Naive thymus-derived CD4-positive, alpha-beta T cell (primary cell): ENCODE measurements around the gene PDCL2. TPM values are rescaled to one million over a fixed set of nuclear protein-coding genes. Genes with fewer than 3 reads are reported as not detected.

Experiments
- ATAC-seq: fragments of 150-1000 bp; cut with Tn5 transposase; 2 replicates; pipeline ENCODE4 v1.10.0; 2021; ENCODE audit warnings: mild to moderate bottlenecking, moderate library complexity
- CTCF ChIA-PET: fragments of 350-600 bp; sonication (Branson Sonifier 250); formaldehyde crosslinking; loops from one replicate; lab custom pipeline; 2021; ENCODE audit warnings: antibody characterized with exemption; lab: Charles Lee
- POLR2A ChIA-PET: fragments of 350-600 bp; sonication (Branson Sonifier 250); formaldehyde crosslinking; loops from one replicate; lab custom pipeline; 2021; ENCODE audit warnings: antibody characterized with exemption, inconsistent platforms; lab: Charles Lee
- DNase-seq, 9 donors: peaks; one replicate each; pipeline versions ENCODE4 v3.0.0 to v3.0.0-alpha.2; 2020 to 2022; ENCODE audit warnings: mixed read lengths in 1 of 9
- H3K27ac ChIP-seq: one replicate; pipeline ENCODE4 v1.7.0; 2013; ENCODE audit warnings: mild to moderate bottlenecking, low read depth, low read length, moderate library complexity
- H3K27me3 ChIP-seq, 2 donors: one replicate each; pipeline ENCODE4 v1.7.0; 2013; ENCODE audit warnings: low read length in 2 of 2, mild to moderate bottlenecking in 2 of 2, moderate library complexity in 2 of 2; ENCODE audit not compliant: control insufficient read depth in 2 of 2, insufficient read depth in 2 of 2
- H3K36me3 ChIP-seq, 3 experiments: 1 replicate in 2 of 3; 2 replicates in 1 of 3; pipeline ENCODE4 v1.7.0; 2013; ENCODE audit warnings: low read length in 3 of 3, mild to moderate bottlenecking in 3 of 3, moderate library complexity in 1 of 3; ENCODE audit not compliant: insufficient read depth in 3 of 3, control insufficient read depth in 2 of 3
- H3K4me1 ChIP-seq, 2 donors: one replicate each; pipeline ENCODE4 v1.7.0; 2013; ENCODE audit warnings: low read length in 2 of 2, mild to moderate bottlenecking in 2 of 2, moderate library complexity in 1 of 2; ENCODE audit not compliant: control insufficient read depth in 2 of 2, insufficient read depth in 2 of 2
- H3K4me3 ChIP-seq: 2 replicates; pipeline ENCODE4 v1.7.0; 2013; ENCODE audit warnings: mild to moderate bottlenecking, low read length
- H3K9me3 ChIP-seq, 3 experiments: 1 replicate in 2 of 3; 2 replicates in 1 of 3; pipeline ENCODE4 v1.7.0; 2013; ENCODE audit warnings: low read length in 3 of 3; ENCODE audit not compliant: control insufficient read depth in 2 of 3
- H3K27ac Mint-ChIP-seq, 9 donors: one replicate each; pipeline ENCODE4 v1.8.0; 2020 to 2022; ENCODE audit warnings: mixed read lengths in 9 of 9, mild to moderate bottlenecking in 8 of 9, moderate library complexity in 5 of 9, inconsistent platforms in 2 of 9
- H3K27me3 Mint-ChIP-seq, 5 donors: one replicate each; pipeline ENCODE4 v1.8.0; 2021 to 2022; ENCODE audit warnings: mixed read lengths in 5 of 5, mild to moderate bottlenecking in 1 of 5
- H3K36me3 Mint-ChIP-seq, 5 donors: one replicate each; pipeline ENCODE4 v1.8.0; 2020 to 2022; ENCODE audit warnings: mixed read lengths in 5 of 5, mild to moderate bottlenecking in 3 of 5, inconsistent platforms in 1 of 5
- H3K4me1 Mint-ChIP-seq, 7 donors: one replicate each; pipeline ENCODE4 v1.8.0; 2020 to 2022; ENCODE audit warnings: mixed read lengths in 7 of 7, mild to moderate bottlenecking in 3 of 7, inconsistent platforms in 1 of 7
- H3K4me3 Mint-ChIP-seq, 10 donors: one replicate each; pipeline ENCODE4 v1.8.0; 2020 to 2022; ENCODE audit warnings: mild to moderate bottlenecking in 10 of 10, mixed read lengths in 10 of 10, moderate library complexity in 6 of 10, inconsistent platforms in 2 of 10
- H3K9me3 Mint-ChIP-seq, 11 donors: one replicate each; pipeline ENCODE4 v1.8.0; 2020 to 2022; ENCODE audit warnings: mixed read lengths in 11 of 11, mild to moderate bottlenecking in 4 of 11, inconsistent platforms in 1 of 11, moderate library complexity in 1 of 11
- intact Hi-C, 2 donors: fragments of 100-400 bp; cut with micrococcal nuclease; formaldehyde crosslinking; loops; one replicate each; pipeline ENCODE4 v1.15.1; 2023
- polyA plus RNA-seq, 2 donors: library from polyadenylated mRNA; unstranded; fragments of 300-500 nt; fragmentation: Illumina TruSeq; gene quantifications; one replicate each; pipeline ENCODE4 v1.2.3, GENCODE V29; 2021
- total RNA-seq, 6 experiments: library from RNA in 5 of 6; stranded (reverse) in 5 of 6; gene quantifications; 1 replicate in 5 of 6; 2 replicates in 1 of 6; pipeline ENCODE4 v1.2.3 and lab custom pipeline; 2021 to 2026

Gene PDCL2
- total and polyA plus RNA-seq, 7 experiments from 2014 or later = not detected

DNA sequence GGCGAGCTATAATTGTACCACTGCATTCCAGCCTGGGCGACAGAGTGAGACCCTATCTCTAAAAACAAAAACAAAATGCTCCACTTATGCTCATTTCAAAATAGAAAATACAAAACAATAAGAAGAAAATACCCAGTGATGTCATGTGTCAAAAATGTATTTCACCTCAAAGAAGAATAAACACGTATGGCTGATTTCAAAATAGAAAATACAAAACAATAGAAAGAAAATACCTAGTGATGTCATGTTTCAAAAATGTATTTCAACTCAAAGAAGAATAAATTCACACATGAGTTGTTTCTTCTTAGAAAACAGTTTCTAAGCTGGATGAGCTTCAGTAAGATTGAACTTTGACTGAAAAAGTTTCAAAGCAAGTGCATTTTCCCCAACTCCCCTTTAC is 20.3 kb upstream of the PDCL2 start:
- CTCF ChIA-PET = no interaction called here
- no peak overlapping the region for H3K4me3 Mint-ChIP-seq
- Histone ChIP-seq H3K27ac (no peak overlapping the region), H3K4me3 (no peak overlapping the region), H3K9me3 (no peaks in the 10 kb centered on the region), H3K4me1 (no peaks in the 10 kb centered on the region), H3K27me3 (no peaks in the 10 kb centered on the region), H3K36me3 (no peaks in the 10 kb centered on the region)
- peaks cover 0 to 2% (median 0%) of the 10 kb centered on the region in 7 donors for H3K4me1 Mint-ChIP-seq
- POLR2A ChIA-PET = no interaction called here
- peaks cover 0 to under 1% (median 0%) of the 10 kb centered on the region in 5 donors for H3K36me3 Mint-ChIP-seq
- no peak overlapping the region for H3K27ac Mint-ChIP-seq
- ATAC-seq = no peak
- intact Hi-C loops = no loop called here
- H3K9me3 Mint-ChIP-seq = no peaks in the 10 kb centered on the region
- peaks cover 0 to 16% (median 9%) of the 10 kb centered on the region in 5 donors for H3K27me3 Mint-ChIP-seq
- DNase-seq = no peak

DNA sequence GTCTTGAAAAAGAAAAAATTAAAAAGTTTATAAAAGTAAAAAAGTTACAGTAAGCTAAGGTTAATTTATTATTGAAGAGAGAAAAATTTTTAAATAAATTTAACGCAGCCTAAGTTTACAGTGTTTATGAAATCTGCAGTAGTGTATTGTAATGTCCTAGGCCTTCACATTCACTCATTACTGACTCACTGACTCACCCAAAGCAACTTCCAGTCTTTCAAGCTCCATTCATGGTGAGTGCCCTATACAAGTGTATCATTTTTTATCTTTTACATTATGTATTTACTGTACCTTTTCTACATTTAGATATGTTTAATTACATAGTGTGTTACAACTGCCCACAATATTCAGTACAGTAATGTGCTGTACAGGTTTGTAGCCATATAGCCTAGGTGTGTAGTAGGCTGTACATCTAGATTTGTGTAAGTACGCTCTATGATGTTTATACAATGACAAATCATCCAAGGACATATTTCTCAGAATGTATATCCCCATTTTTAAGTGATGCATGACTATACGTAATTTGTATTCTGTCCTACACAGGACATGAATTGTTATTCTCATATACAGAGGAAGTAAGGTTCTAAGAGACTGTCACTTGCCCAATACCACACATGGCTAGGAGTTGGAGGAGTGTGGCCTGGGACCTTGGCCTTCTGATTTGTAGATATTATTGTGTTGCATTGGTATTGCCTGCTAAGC is 19.5 kb upstream of the PDCL2 start:
- no peaks in the 10 kb centered on the region for H3K4me1 ChIP-seq
- no peak overlapping the region for H3K27ac ChIP-seq
- peaks cover 0 to 8% (median 1%) of the 10 kb centered on the region in 5 donors for H3K27me3 Mint-ChIP-seq
- H3K36me3 ChIP-seq = no peaks in the 10 kb centered on the region
- H3K4me1 Mint-ChIP-seq = peaks cover 0 to 2% (median 0%) of the 10 kb centered on the region in 7 donors
- POLR2A ChIA-PET = no interaction called here
- H3K27ac Mint-ChIP-seq = no peak overlapping the region
- DNase-seq (no peak), ATAC-seq (no peak)
- no peaks in the 10 kb centered on the region for H3K9me3 Mint-ChIP-seq
- no peak overlapping the region for H3K4me3 ChIP-seq
- H3K36me3 Mint-ChIP-seq = no peaks in the 10 kb centered on the region
- no peak overlapping the region for H3K4me3 Mint-ChIP-seq
- H3K27me3 ChIP-seq = no peaks in the 10 kb centered on the region
- H3K9me3 ChIP-seq = no peaks in the 10 kb centered on the region
- CTCF ChIA-PET = no interaction called here
- intact Hi-C loops = no loop called here

DNA sequence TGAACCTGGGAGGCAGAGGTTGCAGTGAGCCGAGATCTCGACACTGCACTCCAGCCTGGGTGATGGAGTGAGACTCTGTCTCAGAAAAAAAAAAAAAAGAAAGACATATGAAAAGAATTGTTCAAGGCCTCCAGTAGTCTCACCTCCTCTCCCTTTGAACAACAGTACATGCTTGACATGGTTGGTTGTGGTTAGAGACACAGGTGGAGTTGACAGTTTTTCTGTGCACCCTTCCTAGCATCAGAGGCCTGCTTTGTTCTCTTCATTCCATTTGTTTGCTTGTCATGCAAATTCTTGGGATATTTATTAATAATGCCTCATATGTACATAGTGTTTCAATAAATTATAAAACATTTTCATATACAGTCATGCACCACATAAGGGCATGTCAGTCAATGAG is 18.3 kb upstream of the PDCL2 start:
- CTCF ChIA-PET = no interaction called here
- Mint-ChIP-seq H3K9me3 (no peaks in the 10 kb centered on the region), H3K27me3 (peaks cover under 1 to 4% (median under 1%) of the 10 kb centered on the region in 5 donors), H3K4me3 (no peak overlapping the region), H3K27ac (no peak overlapping the region), H3K4me1 (peaks cover 0 to 2% (median 0%) of the 10 kb centered on the region in 7 donors), H3K36me3 (no peaks in the 10 kb centered on the region)
- no peaks in the 10 kb centered on the region for H3K4me1 ChIP-seq
- no peak for ATAC-seq
- H3K27ac ChIP-seq = no peak overlapping the region
- DNase-seq = no peak
- POLR2A ChIA-PET = no interaction called here
- intact Hi-C loops = no loop called here
- no peaks in the 10 kb centered on the region for H3K36me3 ChIP-seq
- no peaks in the 10 kb centered on the region for H3K27me3 ChIP-seq
- H3K9me3 ChIP-seq = no peaks in the 10 kb centered on the region
- H3K4me3 ChIP-seq = no peak overlapping the region

DNA sequence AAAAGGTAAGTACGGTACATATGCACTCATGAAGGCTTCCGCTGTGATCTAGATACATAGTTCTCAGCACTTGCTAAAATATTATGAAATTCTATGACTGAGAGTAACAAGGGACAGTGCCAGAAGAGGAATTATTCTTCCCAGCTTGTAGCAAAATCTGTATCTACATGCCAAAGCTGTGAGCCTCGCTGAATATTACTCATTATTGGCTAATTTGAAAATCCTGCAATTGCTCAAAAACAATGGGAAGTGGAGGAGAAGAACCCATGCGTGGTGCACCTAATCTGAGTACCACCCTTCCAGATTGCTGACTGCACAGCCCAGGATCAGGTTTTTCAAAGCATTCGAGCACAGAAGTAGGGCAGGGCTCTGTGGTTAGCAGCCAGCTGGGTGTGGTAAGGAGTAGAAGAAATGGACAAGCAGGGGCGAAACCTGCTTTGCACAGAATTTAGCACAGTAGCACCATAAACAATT is 17.4 kb upstream of the PDCL2 start:
- no peak overlapping the region for H3K4me3 Mint-ChIP-seq
- Histone ChIP-seq H3K36me3 (no peaks in the 10 kb centered on the region), H3K4me1 (no peaks in the 10 kb centered on the region), H3K9me3 (no peaks in the 10 kb centered on the region), H3K27me3 (no peaks in the 10 kb centered on the region), H3K27ac (no peak overlapping the region), H3K4me3 (no peak overlapping the region)
- ChIA-PET POLR2A (no interaction called here), CTCF (interaction anchor here (0.7 to 1.3 kb wide), 2 partner anchors 256 to 944 kb away, joined by 3 to 5 read pairs; no protein-coding TSS in a partner anchor)
- H3K9me3 Mint-ChIP-seq = no peaks in the 10 kb centered on the region
- intact Hi-C loops = no loop called here
- H3K27ac Mint-ChIP-seq = no peak overlapping the region
- peaks cover 0 to 9% (median 8%) of the 10 kb centered on the region in 5 donors for H3K27me3 Mint-ChIP-seq
- DNase-seq (no peak), ATAC-seq (no peak)
- H3K4me1 Mint-ChIP-seq = peaks cover 0 to 2% (median 0%) of the 10 kb centered on the region in 7 donors
- no peaks in the 10 kb centered on the region for H3K36me3 Mint-ChIP-seq

DNA sequence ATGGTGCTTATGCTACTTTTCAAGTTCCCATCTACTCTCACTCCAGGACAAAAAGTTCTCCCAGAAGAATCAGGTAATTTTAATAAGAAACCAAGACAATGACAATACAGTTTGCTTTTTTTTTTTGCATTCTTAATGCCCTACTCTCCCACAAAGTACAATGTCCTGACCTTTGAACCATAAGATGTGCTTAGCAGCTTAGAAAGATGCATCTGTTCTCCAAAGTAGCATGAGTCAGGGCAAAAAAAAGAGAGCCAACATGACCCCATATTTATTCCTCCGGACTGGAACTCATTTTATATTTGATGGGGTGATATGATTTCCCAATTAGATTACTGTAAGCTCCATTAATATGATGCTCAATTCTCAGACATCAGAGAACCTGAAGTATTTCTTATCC is 16.5 kb upstream of the PDCL2 start:
- no peak for ATAC-seq

DNA sequence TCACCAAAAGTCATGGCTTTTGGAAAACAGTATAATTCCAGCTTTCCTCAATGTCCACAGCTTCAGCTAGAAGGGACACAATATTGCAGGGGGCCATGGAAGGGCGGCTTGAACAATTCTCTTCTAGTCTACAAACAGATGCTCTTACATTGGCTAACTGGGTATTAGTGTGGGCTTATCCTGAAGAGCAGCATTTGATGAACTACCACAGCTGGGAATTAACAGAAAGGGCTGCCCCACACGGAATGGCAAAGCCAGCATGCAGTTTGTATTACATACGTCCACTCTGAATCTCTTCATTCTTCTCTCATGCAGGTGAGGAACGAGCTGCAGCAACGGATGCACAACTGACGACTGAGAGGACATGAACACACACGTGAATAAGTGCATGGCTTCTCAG is 13.0 kb upstream of the PDCL2 start:
- Histone ChIP-seq H3K9me3 (no peaks in the 10 kb centered on the region), H3K27ac (no peak overlapping the region), H3K27me3 (no peaks in the 10 kb centered on the region), H3K4me1 (no peaks in the 10 kb centered on the region), H3K36me3 (no peaks in the 10 kb centered on the region), H3K4me3 (no peak overlapping the region)
- H3K4me1 Mint-ChIP-seq = peaks cover 0 to 2% (median 0%) of the 10 kb centered on the region in 7 donors
- ATAC-seq (no peak), DNase-seq (no peak)
- intact Hi-C loops = no loop called here
- no peaks in the 10 kb centered on the region for H3K9me3 Mint-ChIP-seq
- H3K27me3 Mint-ChIP-seq = peaks cover 0 to 9% (median 8%) of the 10 kb centered on the region in 5 donors
- no peak overlapping the region for H3K27ac Mint-ChIP-seq
- ChIA-PET POLR2A (no interaction called here), CTCF (no interaction called here)
- no peaks in the 10 kb centered on the region for H3K36me3 Mint-ChIP-seq
- H3K4me3 Mint-ChIP-seq = no peak overlapping the region

More for the DNA sequence above, 16.5 kb upstream of the PDCL2 start:
- ChIA-PET POLR2A (no interaction called here), CTCF (interaction anchor here (0.7 to 1.3 kb wide), 3 partner anchors 257 to 945 kb away, joined by 3 to 6 read pairs (median 5); partner anchors contain the start of gene AASDH)
- peaks cover 0 to 2% (median 0%) of the 10 kb centered on the region in 7 donors for H3K4me1 Mint-ChIP-seq
- H3K36me3 ChIP-seq = no peaks in the 10 kb centered on the region
- no peaks in the 10 kb centered on the region for H3K9me3 Mint-ChIP-seq
- no peak for DNase-seq
- H3K27ac Mint-ChIP-seq = no peak overlapping the region
- H3K27me3 ChIP-seq = no peaks in the 10 kb centered on the region
- H3K9me3 ChIP-seq = no peaks in the 10 kb centered on the region
- H3K4me3 ChIP-seq = no peak overlapping the region
- peaks cover 0 to 9% (median 8%) of the 10 kb centered on the region in 5 donors for H3K27me3 Mint-ChIP-seq
- H3K4me3 Mint-ChIP-seq = no peak overlapping the region
- intact Hi-C loops = no loop called here
- H3K4me1 ChIP-seq = no peaks in the 10 kb centered on the region
- no peak overlapping the region for H3K27ac ChIP-seq
- no peaks in the 10 kb centered on the region for H3K36me3 Mint-ChIP-seq

DNA sequence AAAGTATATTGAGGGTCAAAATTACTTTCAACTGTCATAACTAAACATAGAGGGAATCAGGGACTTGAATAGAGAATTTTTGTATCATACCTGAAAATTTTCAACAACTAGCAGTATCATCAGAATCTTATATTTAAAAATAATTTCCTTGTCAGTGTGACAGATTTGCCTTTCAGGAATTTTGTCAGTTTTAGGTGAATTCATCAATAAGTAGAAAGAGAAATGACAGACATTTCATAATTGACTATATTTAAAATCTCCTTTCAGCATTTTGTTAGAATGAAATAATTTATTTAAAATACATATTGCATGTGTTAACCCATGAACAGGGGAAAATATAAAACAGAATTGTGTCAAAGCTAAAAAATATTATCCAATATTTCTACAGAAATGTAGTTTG is 8.6 kb upstream of the PDCL2 start:
- Mint-ChIP-seq H3K27ac (no peak overlapping the region), H3K27me3 (peaks cover 7 to 17% (median 9%) of the 10 kb centered on the region in 5 donors), H3K36me3 (no peaks in the 10 kb centered on the region), H3K4me1 (no peaks in the 10 kb centered on the region), H3K9me3 (peaks cover 0 to 7% (median 2%) of the 10 kb centered on the region in 11 donors), H3K4me3 (no peak overlapping the region)
- H3K27ac ChIP-seq = no peak overlapping the region
- intact Hi-C loops = no loop called here
- no peaks in the 10 kb centered on the region for H3K36me3 ChIP-seq
- ATAC-seq (no peak), DNase-seq (no peak)
- POLR2A ChIA-PET = no interaction called here
- H3K27me3 ChIP-seq = no peaks in the 10 kb centered on the region
- no peaks in the 10 kb centered on the region for H3K4me1 ChIP-seq
- no peak overlapping the region for H3K4me3 ChIP-seq
- CTCF ChIA-PET = no interaction called here
- H3K9me3 ChIP-seq = no peaks in the 10 kb centered on the region
